K562 (cell line): Measurements from ENCODE around the gene PITPNC1. TPM values are rescaled to one million over a fixed set of nuclear protein-coding genes. Genes with fewer than 3 reads are reported as not detected.

Experiments
- ATF4 ChIP-seq: fragments of 450-650 bp; formaldehyde crosslinking; IDR thresholded peaks from 2 replicates; pipeline ENCODE4 v1.4.0; 2022; ENCODE audit warnings: mild to moderate bottlenecking, moderate library complexity
- BCLAF1 ChIP-seq, 2 experiments: fragments of 450-650 bp in 1 of 2; IDR thresholded peaks; 2 replicates each; pipeline ENCODE4 v1.6.1; 2011 to 2017; ENCODE audit warnings: low read depth in 2 of 2, antibody characterized with exemption in 1 of 2, borderline replicate concordance in 1 of 2, low read length in 1 of 2, mild to moderate bottlenecking in 1 of 2, mixed read lengths in 1 of 2; ENCODE audit not compliant: control insufficient read depth in 1 of 2
- GMEB1 ChIP-seq: fragments of 250-450 bp; sonication (Bioruptor Pico); IDR thresholded peaks from 2 replicates; pipeline ENCODE4 v1.4.0; 2020; ENCODE audit warnings: mild to moderate bottlenecking
- HDAC6 ChIP-seq: IDR thresholded peaks from 2 replicates; pipeline ENCODE4 v1.6.1; 2012; ENCODE audit warnings: low read depth, mild to moderate bottlenecking, control low read depth, inconsistent platforms, low read length, moderate library complexity
- IRF9 ChIP-seq: fragments of 450-650 bp; IDR thresholded peaks from 2 replicates; pipeline ENCODE4 v1.6.1; 2016; ENCODE audit warnings: missing biosample characterization, missing genetic modification characterization
- PATZ1 ChIP-seq: fragments of 250-450 bp; sonication (Bioruptor Pico); IDR thresholded peaks from 2 replicates; pipeline ENCODE4 v1.5.0; 2020; ENCODE audit warnings: mild to moderate bottlenecking, borderline replicate concordance
- PCBP1 ChIP-seq: fragments of 200-400 bp; formaldehyde crosslinking; IDR thresholded peaks from 2 replicates; pipeline ENCODE4 v1.6.1; 2018; ENCODE audit warnings: mild to moderate bottlenecking, low read depth, low read length; ENCODE audit not compliant: poor library complexity, severe bottlenecking
- POLR2AphosphoS2 ChIP-seq: IDR thresholded peaks from 2 replicates; pipeline ENCODE4 v1.6.1; 2012; ENCODE audit warnings: low read length, improper control_type of control experiment
- PRPF4 ChIP-seq: fragments of 200-400 bp; formaldehyde crosslinking; IDR thresholded peaks from one replicate; pipeline ENCODE4 v1.6.1; 2017; ENCODE audit warnings: low read length, low read depth, mild to moderate bottlenecking; ENCODE audit not compliant: insufficient read depth, poor library complexity, severe bottlenecking
- SETDB1 ChIP-seq: IDR thresholded peaks from one replicate; pipeline ENCODE4 v1.6.1; 2012; ENCODE audit warnings: low read length, control low read depth, inconsistent platforms
- SMAD4 ChIP-seq: fragments of 250-450 bp; sonication (Bioruptor Pico); conservative IDR thresholded peaks from 2 replicates; pipeline ENCODE4 v1.8.0; 2021; ENCODE audit warnings: inconsistent platforms, mild to moderate bottlenecking, moderate library complexity
- SMARCA5 ChIP-seq: fragments of 450-650 bp; IDR thresholded peaks from 2 replicates; pipeline ENCODE4 v1.6.1; 2016
- SNRNP70 ChIP-seq: fragments of 200-400 bp; formaldehyde crosslinking; optimal IDR thresholded peaks from 2 replicates; pipeline ENCODE3; 2017; ENCODE audit warnings: low read depth, low read length
- TAF15 ChIP-seq: fragments of 200-400 bp; formaldehyde crosslinking; IDR thresholded peaks from 2 replicates; pipeline ENCODE4 v1.6.1; 2017; ENCODE audit warnings: mild to moderate bottlenecking, low read depth, low read length, moderate library complexity
- ZNF57 ChIP-seq: fragments of 450-650 bp; formaldehyde crosslinking; IDR thresholded peaks from 2 replicates; pipeline ENCODE4 v1.4.0; 2020; ENCODE audit warnings: mild to moderate bottlenecking, moderate library complexity
- ZNF77 ChIP-seq: fragments of 250-450 bp; sonication (Bioruptor Pico); IDR thresholded peaks from 2 replicates; pipeline ENCODE4 v1.5.0; 2020
- ZNF780A ChIP-seq: fragments of 250-450 bp; sonication (Bioruptor Pico); IDR thresholded peaks from 2 replicates; pipeline ENCODE4 v1.5.0; 2021; ENCODE audit warnings: mild to moderate bottlenecking
- ZNF830 ChIP-seq: fragments of 250-450 bp; sonication (Bioruptor Pico); IDR thresholded peaks from 2 replicates; pipeline ENCODE4 v1.5.0; 2021; ENCODE audit warnings: mild to moderate bottlenecking
- polyA plus RNA-seq, 8 experiments: library from polyadenylated mRNA; depleted of rRNA in 4 of 8; stranded (reverse) in 5 of 8; unstranded in 3 of 8; fragments of >200 nt; fragmentation: Nextera tagmentation in 2 of 8; fragmentation: Illumina TruSeq in 1 of 8; extraction: Ambion mirVana in 2 of 8; extraction: Trizol in 1 of 8; gene quantifications; 2 replicates each; pipeline versions ENCODE4 v1.2.1 to v1.2.3, GENCODE V29; 2011 to 2014; ENCODE audit warnings: inconsistent platforms in 1 of 8, missing spikeins in 1 of 8
- total RNA-seq, 7 experiments: library from RNA; depleted of rRNA in 6 of 7; stranded (reverse); fragments of >200 nt in 6 of 7; fragmentation: Illumina TruSeq in 2 of 7; extraction: Trizol in 2 of 7; gene quantifications; 2 replicates each; pipeline versions ENCODE4 v1.2.1 to v1.2.3, GENCODE V29; 2011 to 2021; ENCODE audit warnings: low replicate concordance in 1 of 7

Gene PITPNC1
- total and polyA plus RNA-seq, 9 of the 15 experiments (the other 6 are each of a cell fraction or from before 2014, with no cell fraction given) = 0.11 to 1.1 (median 0.65) TPM

- no peak for TF ChIP-seq PATZ1 (CRISPR knock-in tag)
- no peak for TF ChIP-seq ZNF830 (CRISPR knock-in tag)
- TF ChIP-seq TAF15 = no peak
- no peak for TF ChIP-seq IRF9 (tag)
- TF ChIP-seq ZNF57 (CRISPR knock-in tag) = no peak
- no peak for TF ChIP-seq SMAD4 (CRISPR knock-in tag)
- no peak for TF ChIP-seq BCLAF1 (IDR thresholded peaks at IDR 0.05; ENCODE audit: borderline replicate concordance in 1 of 2, control insufficient read depth in 1 of 2, low read depth in 2 of 2, low read length in 1 of 2)
- TF ChIP-seq PRPF4 = no peak
- TF ChIP-seq SETDB1 = no peak
- peak; percentile 56; the same call in 1 of the 2 replicates for TF ChIP-seq GMEB1
- TF ChIP-seq PCBP1 = no peak
- no peak for TF ChIP-seq ZNF77 (CRISPR knock-in tag)
- no peak for TF ChIP-seq HDAC6
- TF ChIP-seq ATF4 = no peak
- no peak for TF ChIP-seq SNRNP70
- TF ChIP-seq ZNF780A (CRISPR knock-in tag) = no peak
- peak; percentile 87 for TF ChIP-seq POLR2AphosphoS2
- no peak for TF ChIP-seq SMARCA5
Measured at GRCh38 chr17:67717624-67718324, 340.7 kb downstream of the PITPNC1 start, which contains the start of gene NOL11 (continued).
